ENCODE results near the gene KSR2.

Gene KSR2

DNA sequence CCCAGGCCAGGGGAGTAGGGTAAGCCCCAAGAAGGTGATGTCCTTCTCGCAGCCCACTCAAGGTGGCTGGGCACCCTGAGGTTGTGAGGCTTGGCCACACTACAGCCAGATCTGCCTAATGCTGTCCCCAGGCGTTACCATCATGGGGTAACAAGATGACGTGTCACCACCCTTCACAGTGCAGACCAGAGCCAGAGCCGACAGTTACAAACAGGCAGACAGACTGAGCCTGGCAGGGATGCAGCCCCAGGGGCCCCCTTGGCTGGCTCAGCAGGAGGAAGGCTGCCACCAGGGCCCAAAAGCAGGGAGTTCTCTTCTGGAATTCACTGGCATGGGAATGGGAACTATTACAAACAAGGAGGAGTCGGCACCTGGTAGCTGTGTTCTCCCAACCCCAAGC is 304.6 kb downstream of the KSR2 start:
- H3K4me3 ChIP-seq: no peak overlapping the region
- TF ChIP-seq, protein P1, sequence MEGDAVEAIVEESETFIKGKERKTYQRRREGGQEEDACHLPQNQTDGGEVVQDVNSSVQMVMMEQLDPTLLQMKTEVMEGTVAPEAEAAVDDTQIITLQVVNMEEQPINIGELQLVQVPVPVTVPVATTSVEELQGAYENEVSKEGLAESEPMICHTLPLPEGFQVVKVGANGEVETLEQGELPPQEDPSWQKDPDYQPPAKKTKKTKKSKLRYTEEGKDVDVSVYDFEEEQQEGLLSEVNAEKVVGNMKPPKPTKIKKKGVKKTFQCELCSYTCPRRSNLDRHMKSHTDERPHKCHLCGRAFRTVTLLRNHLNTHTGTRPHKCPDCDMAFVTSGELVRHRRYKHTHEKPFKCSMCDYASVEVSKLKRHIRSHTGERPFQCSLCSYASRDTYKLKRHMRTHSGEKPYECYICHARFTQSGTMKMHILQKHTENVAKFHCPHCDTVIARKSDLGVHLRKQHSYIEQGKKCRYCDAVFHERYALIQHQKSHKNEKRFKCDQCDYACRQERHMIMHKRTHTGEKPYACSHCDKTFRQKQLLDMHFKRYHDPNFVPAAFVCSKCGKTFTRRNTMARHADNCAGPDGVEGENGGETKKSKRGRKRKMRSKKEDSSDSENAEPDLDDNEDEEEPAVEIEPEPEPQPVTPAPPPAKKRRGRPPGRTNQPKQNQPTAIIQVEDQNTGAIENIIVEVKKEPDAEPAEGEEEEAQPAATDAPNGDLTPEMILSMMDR (IDR thresholded peaks at IDR 0.05): no peak
- no peak for DNase-seq (ENCODE audit: low spot score)
- H3K27ac ChIP-seq: no peak overlapping the region

DNA sequence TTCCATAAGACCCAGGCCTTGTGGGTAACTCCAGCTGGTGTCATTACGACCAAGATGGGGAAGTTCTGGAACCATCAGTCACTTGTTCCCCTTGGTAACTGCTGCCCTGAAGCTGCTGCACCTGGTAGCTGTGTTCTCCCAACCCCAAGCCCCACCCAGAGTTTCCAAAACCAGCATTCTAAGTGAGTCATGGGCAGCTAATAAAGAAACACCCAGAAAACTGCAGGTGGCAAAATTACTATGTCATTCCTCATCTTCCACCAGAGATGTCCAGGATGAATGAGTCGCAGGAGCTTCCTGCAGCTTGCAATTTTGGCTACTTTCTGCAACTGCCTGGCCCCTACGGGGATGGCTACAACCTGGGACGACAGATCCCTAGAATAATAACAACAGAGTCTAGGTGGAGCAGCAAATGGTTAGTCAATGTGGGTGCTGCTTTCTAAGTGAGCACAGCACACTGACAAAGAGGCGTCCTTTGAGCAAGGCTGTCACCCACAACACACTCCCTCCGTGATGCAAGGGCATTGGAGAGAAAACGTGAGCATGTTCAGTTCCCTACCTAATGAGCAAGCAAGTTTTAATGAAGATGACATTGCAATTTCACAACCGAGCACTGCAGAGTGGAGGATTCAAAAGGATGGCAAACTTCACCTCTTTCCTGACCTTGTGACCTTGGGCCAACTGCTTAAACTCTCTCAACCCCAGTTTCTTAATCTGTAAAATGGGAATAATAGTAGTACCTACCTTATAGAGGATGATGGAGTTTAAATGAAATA is 306.0 kb downstream of the KSR2 start:
- H3K4me3 ChIP-seq: no peak overlapping the region
- H3K27ac ChIP-seq: no peak overlapping the region
- TF ChIP-seq, protein P1 (IDR thresholded peaks at IDR 0.05): no peak
- DNase-seq (ENCODE audit: low spot score): no peak

DNA sequence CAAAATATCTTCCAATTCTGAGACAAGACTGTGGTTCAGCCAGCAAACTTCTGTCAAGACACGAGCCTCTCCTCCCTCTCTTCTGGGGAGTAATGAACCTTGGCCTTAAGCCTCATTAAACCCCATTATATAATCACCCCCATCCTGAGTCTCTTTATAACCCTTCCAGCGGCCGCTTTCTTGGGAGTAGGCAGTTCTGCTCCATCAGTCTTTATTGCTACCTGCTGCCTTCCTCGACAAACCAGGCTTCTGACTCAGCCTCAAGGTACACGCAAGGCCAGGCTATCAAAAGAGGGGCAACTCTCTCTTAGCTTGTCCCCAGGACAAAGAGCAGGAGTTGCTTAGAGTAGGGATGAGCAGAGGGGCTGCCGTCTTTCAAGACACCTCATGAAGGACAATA is 306.6 kb downstream of the KSR2 start:
- TF ChIP-seq, protein P1 (IDR thresholded peaks at IDR 0.05): no peak
- Histone ChIP-seq H3K4me3 (no peak overlapping the region), H3K27ac (no peak overlapping the region)
- no peak for DNase-seq (ENCODE audit: low spot score)

DNA sequence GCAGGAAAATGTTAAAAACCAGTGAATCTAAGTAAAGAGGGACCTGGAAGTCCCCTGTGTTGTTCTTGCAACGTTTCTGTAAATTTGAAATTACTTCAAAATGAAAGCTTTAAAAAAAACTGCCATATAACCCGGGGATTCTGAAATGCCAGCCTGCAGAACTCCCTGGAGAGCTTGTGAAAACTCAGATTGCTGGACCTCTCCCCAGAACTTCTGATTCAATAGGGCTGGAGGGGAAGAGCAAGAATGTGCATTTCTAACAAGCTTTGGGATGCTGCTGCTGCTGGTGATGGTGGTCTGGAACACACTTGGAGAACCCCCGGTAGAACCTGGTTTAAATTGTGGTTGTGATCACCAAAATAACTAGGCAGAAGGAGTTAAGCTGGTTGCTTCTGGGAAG is 307.3 kb downstream of the KSR2 start:
- Histone ChIP-seq H3K27ac (no peak overlapping the region), H3K4me3 (no peak overlapping the region)
- DNase-seq (ENCODE audit: low spot score): no peak
- TF ChIP-seq, protein P1 (IDR thresholded peaks at IDR 0.05): no peak

DNA sequence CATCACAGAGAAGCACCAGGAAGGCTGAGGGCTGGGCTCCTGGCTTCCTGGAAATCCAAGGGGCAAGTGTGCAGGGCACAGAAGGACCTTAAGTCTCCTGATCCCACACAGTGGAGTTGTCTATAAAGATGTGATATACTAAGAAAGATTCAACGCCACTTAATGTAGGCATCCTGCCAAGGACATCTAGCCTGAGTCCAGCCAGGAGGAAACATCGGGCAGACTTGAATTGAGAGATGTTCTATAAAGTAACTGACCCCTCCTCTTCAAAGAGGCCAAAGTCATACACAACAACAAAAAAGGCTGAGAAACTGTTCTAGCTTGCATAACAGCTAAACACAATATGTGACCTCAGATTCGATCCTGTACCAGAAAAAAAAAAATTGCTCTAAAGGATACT is 307.9 kb downstream of the KSR2 start:
- no peak overlapping the region for H3K27ac ChIP-seq
- no peak for DNase-seq (ENCODE audit: low spot score)
- TF ChIP-seq, protein P1 (IDR thresholded peaks at IDR 0.05): no peak
- no peak overlapping the region for H3K4me3 ChIP-seq

DNA sequence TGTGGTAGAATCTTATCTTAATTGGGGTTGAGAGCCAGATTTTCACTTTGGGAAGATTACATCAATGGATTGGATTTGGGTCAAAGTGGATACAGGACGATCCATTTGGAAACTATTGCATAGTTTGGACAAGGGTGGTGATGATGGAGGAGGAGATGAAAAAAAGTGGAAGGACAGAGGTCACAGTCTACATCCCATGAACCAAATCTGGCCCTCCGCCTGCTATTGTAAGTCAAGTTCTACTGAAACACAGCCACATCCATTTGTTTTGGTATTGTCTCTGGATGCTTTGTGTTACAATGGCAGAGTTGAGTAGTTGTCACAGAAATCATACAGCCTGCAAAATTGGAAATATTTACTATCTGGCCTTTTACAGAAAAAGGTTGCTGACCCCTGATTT is 310.6 kb downstream of the KSR2 start:
- TF ChIP-seq, protein P1 (IDR thresholded peaks at IDR 0.05): no peak

DNA sequence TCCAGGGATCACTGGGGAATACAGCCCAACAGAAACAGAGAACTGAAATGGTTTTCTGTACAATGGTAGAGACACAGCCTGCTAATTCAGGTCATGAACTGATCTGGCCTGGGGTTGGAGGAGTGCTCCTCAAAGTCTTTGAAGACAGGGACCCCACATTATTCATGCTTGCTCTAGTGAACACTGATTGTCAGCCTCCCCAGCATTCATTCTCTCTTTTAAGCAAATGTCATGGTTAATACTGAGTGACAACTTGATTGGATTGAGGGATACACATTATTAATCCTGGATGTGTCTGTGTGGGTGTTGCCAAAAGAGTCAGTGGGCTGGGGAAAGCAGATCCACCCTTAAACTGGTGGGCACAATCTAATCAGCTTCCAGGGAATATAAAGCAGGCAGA is 319.0 kb downstream of the KSR2 start:
- no peak overlapping the region for H3K4me3 ChIP-seq
- H3K27ac ChIP-seq: no peak overlapping the region
- TF ChIP-seq, protein P1 (IDR thresholded peaks at IDR 0.05): no peak
- no peak for DNase-seq (ENCODE audit: low spot score)

More for the DNA sequence above, 310.6 kb downstream of the KSR2 start:
- no peak overlapping the region for H3K4me3 ChIP-seq
- DNase-seq (ENCODE audit: low spot score): no peak
- no peak overlapping the region for H3K27ac ChIP-seq
